ENCODE measurements around the gene AMN.

Gene AMN

DNA sequence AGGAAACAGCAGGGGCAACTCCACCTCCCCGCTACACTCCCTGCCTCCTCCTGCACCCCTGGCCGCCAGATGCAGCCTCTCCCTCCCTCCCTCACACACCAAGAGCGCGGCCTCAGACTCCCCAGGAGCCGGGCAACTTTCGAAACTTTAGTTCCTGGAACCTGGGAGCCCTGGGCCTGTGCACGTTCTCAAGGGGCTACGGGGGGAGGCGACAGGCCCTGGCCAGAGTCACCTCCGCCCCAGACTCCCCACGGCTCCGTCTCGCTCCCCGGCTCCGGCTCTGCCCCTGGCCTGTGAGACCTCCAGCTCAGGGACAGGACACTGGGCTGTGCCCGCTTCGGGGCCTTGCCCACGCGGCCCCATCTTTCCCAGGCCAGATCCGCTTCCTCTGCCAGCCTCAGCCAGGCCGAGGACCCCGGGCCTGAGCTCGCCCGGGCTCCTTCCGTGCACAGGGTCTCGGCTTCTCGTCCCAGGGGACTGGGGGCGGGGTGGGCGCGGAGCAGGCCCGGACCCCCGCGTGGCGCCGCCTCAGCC lies 5.5 kb downstream of the AMN start:
- in situ Hi-C loops (cut with HindIII; ENCODE audit: low sequenced_read_pairs), result no loop called here

DNA sequence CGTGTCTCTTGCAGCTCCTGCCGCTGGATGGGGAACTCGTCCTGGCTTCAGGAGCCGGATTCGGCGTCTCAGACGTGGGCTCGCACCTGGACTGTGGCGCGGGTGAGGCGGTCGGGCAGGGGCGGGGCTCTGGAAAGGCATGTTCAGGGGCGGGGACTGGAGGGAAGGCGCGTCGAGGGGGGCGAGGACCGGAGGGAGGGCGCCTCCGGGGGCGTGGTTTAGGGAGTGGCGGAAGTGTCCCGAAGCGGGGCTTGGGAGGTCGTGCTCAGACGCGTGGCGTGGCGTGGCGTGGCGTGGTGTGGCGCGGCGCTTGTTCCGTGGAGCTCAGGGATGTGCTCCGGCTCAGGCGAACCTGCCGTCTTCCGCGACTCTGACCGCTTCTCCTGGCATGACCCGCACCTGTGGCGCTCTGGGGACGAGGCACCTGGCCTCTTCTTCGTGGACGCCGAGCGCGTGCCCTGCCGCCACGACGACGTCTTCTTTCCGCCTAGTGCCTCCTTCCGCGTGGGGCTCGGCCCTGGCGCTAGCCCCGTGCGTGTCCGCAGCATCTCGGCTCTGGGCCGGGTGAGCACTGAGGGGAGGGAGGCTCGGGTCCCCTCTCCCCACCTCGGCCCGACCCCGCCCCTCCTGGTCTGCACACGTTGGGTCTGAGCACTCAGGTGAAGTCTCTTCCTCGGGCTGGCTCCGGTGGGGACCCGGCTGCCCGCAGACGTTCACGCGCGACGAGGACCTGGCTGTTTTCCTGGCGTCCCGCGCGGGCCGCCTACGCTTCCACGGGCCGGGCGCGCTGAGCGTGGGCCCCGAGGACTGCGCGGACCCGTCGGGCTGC lies 6.2 kb downstream of the AMN start:
- in situ Hi-C loops (cut with HindIII; ENCODE audit: low sequenced_read_pairs), result no loop called here

DNA sequence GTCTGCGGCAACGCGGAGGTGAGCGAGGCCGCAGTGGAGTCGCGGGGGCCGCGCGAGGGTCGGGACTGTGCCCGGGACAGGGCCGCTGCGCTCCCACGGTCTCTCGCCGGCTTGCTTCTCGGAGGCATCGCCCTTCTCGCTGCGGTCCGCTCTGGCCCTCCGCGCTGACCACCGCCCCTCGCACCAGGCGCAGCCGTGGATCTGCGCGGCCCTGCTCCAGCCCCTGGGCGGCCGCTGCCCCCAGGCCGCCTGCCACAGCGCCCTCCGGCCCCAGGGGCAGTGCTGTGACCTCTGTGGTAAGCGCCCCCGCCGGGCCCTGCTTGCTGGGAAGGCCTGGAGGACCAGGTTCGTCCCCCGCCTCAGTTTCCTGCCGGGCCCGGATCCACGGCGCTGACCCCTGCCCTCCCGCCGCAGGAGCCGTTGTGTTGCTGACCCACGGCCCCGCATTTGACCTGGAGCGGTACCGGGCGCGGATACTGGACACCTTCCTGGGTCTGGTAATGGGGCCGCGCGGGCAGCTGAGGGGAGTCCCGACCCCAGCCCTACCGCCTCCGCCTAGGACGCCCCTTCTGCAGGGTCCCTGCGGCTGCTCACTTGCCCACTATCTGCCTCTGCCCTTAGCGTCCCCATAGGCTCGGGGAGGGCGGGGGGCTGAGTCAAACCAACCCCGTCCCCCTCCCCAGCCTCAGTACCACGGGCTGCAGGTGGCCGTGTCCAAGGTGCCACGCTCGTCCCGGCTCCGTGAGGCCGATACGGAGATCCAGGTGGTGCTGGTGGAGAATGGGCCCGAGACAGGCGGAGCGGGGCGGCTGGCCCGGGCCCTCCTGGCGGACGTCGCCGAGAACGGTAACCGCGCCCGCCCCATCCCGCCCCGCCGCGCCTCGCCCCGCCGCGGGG lies 7.0 kb downstream of the AMN start:
- in situ Hi-C loops (cut with HindIII; ENCODE audit: low sequenced_read_pairs), result no loop called here

DNA sequence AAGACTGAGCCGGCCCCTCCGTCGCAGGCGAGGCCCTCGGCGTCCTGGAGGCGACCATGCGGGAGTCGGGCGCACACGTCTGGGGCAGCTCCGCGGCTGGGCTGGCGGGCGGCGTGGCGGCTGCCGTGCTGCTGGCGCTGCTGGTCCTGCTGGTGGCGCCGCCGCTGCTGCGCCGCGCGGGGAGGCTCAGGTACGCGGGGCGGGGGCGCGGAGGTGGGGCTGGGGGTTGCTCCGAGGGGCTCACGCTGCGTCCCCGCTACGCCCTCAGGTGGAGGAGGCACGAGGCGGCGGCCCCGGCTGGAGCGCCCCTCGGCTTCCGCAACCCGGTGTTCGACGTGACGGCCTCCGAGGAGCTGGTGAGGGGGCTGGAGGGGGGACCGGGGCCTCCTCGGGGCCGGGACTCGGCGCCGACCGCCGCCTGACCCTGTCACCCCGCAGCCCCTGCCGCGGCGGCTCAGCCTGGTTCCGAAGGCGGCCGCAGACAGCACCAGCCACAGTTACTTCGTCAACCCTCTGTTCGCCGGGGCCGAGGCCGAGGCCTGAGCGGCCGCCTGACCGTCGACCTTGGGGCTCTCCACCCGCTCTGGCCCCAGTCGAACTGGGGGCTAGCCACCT lies 7.8 kb downstream of the AMN start:
- in situ Hi-C loops (cut with HindIII; ENCODE audit: low sequenced_read_pairs), result no loop called here

DNA sequence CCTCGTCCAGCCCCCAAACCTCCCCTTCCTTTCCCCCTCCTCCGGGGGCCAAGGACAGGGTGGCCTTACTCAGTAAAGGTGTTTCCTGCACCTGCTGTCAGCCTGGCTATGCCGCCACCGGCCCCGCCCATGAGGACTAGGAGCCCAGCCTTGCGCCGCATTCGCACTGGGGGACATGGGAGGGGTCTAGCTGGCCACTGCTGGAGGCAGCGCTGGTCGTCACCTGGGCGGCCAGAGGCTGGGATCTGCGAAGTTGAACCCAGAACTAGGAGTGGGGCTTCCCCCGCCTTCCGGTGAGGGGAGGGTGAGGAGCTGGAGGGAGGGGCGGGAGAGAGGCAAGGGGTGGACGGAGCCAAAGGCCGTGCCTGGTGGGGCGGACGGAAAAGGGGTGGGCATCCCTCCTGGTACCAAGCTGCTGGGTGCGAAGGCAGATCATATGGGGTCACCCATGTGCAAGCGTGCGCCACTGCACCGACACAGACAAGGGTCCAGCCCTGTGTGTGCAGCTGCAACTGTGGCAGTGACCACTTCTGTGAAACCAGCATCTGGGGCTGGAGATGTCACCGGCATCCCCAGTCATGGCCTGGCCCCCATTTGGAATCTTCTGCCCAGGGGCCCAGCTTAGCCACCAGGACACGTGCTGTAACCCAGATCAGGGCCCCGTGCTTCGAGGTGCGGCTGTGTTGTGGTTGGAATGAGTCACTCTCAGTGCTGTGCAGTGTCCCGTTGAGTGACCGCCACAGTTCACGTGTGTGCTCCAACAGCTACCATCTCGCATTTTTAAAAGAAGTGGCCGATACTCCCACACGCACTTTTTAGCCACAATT lies 8.5 kb downstream of the AMN start:
- in situ Hi-C loops (cut with HindIII; ENCODE audit: low sequenced_read_pairs), result no loop called here

DNA sequence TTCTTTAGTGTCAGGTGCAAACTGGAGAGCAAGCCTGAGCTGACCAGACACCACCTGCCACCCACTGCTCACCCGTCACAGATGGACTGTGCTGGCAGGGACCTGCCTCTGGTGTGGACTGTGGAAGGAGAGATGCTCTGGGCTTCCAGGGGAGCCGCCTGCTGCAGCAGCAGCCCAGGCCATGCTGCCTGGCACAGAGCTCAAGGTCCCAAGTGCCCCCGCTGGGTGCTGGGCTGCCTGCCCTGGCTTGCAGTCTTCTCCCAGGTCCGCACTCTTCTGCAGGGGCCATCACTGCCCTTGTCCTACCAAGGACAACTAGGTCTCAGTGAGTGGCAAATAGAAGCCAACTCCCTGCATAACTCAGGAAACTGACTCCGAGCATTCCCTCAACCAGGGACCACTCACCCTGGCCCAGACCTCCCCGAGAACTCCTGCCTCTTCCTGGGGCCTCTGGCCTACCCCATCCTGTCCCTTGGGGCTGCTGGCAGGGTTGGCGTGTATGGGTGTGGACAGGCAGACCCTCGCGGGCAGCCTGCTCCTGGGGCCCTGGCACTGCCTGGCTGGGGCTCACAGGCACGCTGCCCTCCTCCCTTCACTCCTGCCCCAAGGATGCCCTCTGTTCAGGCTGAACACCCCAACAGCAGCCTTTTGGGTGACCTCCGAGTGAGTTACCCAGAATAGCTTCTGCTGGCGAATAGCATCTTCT lies 9.3 kb downstream of the AMN start:
- in situ Hi-C loops (cut with HindIII; ENCODE audit: low sequenced_read_pairs), result no loop called here

DNA sequence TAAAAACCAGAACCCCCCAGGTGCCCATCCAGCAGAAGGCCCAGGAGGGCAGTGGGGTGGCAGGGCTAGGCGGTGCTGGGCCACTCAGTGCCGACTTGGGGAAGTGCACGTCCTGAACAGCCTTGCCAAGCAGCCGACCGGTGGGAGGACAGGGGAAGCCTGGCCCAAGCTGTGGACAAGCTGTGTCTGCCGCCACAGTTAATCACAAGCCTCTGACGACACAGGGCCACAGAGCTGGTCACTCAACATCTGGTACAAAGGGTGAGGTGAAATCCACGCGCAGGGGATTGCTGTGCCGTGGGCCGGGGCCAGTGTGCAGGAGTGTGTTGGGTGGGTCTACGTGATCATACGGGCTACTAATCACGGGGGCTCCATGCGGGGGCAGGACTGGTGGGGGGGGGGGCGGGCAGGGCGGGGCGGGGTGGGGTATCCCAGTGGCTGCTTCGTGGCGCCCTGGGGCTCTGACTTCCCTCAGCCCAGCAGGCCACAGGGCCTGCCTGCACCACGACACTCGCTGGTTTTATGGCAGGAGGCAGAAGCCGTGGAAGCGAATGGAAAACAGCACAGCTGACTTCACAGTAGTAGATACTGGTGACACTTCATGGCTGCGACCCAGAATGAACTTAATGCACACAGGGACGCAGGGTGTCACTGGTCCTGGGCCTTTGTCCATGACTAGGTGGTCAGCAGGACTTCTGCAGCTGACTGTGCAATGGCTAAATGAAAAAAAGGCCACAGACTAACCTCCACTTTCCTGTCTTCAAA lies 10.2 kb downstream of the AMN start:
- in situ Hi-C loops (cut with HindIII; ENCODE audit: low sequenced_read_pairs), result no loop called here

DNA sequence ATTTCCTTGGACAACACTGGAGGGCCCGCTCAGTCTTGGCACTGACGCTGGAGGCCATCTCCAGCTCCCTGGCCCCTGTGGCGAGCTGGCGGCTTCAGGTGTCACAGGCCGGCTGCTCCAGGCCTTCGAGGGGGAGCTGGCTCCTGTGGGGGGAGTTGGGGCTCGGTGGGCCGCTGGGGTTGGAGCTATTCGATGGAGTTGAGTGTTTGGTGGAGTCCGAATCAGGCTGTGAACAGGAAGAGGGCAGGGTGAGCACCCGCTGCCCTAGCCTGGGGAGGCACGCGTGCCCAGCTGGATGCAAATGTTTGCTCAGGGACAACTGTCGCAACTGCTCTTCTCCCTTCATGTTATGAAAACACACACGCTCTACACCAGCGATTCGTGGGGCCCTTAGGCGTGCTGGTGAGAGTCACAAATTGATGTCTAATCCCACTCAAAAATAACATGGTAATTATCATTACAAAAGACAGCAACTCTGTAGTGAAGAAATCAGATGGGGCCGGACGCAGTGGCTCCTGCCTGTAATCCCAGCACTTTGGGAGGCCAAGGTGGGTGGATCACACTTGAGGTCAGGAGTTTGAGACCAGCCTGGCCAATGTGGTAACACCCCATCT lies 11.3 kb downstream of the AMN start:
- in situ Hi-C loops (cut with HindIII; ENCODE audit: low sequenced_read_pairs), result no loop called here

DNA sequence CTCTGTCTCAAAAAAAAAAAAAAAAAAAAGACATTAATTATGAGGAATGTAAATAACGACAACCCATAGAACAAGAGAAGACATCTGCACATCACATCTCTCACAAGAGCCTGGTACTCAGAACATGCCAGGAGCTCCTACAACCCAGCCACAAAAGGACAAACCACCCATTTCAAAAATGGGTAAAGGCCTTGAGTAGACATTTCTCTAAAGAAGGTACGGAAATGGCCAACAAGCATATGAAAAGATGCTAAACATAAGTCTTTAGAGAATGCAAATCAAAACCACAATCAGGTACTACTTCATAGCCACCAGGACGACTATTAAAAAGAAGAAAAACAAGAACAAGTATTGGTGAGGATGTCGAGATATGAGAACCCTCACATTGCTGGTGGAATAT lies 13.3 kb downstream of the AMN start:
- in situ Hi-C loops (cut with HindIII; ENCODE audit: low sequenced_read_pairs), result no loop called here

DNA sequence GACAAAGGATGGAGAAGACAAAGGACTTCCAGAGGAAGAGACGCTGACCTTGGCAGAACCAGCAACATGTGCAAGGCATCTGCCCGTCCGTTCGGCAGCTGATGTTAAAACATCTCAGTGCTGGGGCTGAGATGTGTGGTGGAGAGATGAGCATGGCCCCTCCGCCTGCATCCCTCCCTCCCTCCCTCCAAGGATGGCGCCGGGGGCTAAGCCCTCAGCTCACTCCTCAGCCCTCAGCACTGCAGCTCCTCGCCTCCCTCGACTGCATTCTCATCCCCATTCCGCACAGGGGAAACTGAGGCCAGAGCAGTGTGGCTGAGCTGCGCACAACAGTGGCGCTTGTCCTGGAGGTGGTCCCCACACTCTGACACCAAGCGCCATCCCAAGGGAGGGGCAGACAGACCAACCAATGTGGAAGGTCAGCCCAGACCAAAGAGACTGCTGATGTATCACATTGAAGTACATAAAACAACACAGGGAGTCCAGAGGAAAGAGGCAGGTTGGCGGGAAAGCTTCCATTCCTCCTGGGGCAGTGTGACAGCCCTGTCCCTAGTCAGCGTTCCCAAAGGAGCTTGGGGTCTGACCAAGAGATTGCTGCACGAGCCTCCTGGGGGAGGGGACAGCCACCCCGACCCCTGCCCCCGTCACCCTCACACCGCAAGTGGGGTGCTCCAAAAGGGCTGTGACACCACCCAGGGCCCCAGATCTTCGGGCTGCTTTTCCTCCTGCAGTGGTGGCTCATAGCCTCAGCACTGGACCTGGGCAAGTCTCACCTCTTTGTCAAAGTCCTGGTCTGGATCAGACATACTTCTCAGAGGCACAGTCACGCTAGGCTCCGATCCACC lies 15.1 kb downstream of the AMN start:
- in situ Hi-C loops (cut with HindIII; ENCODE audit: low sequenced_read_pairs), result no loop called here

DNA sequence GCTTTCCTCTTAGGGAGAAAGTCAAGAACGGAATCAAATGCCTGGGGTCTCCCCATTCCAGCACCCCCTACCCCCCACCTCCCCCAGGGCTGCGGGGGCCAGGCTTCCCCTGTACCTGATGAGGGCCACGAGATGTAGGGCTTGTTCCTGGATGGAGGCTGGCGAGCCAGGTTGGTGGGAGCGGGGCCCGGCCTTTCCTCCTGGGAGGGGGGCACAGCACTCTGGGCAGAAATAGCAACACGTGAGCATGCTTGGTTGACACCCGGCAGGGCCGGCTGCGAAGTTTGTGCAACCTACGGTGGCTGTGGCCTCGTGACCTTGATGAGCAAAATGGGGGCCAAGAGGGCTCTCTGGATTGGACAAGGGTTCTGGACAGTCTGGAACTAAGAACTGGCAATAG lies 15.7 kb downstream of the AMN start:
- in situ Hi-C loops (cut with HindIII; ENCODE audit: low sequenced_read_pairs), result no loop called here

DNA sequence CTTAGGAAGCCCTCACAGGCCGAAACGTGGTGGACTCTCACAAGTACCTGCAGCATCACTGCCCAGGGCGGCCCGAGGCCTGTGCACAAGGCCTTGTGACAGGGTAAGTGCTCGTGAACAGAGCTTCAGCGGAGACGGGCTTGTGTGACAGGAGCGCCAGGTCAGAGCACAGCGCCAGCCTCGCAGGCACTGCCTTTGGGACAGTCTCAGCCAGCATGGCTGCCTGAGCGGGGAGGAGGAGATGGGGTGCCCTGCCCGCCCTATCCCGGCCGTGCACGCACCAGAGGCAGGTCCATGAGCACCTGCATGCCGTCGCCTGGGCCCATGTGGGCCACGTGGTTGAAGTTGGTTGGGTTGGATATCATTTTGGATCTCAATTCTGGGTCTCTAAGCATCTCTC lies 16.9 kb downstream of the AMN start:
- in situ Hi-C loops (cut with HindIII; ENCODE audit: low sequenced_read_pairs), result no loop called here

DNA sequence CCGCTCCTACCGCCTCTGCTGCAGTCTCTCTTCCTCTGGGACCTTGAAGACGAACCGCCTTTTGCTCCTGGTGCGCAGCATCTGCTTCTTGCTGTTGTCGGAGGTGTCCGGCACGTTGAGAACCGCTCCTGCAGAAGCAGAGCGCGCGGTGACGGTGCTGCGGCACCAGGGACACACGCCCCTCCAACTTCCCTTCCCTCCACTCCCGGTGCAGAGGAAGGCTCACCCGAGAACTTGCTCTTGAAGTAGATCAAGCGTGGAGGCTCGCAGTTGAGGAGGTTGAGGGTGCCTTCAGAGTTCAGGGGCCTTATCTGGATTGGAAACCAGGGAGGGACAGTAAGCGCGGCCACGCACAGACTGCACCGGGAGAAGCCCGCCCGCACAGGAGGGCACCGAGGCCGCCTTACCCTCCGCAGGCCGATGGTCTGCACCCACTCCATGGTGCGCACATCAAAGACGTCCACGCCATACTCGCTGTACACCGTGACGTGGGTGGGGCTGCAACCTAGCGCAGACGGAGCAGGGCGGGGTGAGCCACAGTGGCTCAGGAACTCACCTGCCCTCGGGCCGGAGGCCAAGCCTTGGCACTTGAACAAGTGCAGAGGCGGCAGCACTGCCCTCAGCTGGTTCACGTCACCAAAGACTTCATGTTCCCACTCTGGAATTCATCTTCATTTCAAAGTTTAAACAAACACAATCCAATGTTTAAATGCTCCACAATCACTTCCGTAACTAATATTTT lies 17.5 kb downstream of the AMN start:
- in situ Hi-C loops (cut with HindIII; ENCODE audit: low sequenced_read_pairs), result loop anchor here (5.0 kb wide), 1 partner anchor 37 kb away; no protein-coding TSS in a partner anchor

DNA sequence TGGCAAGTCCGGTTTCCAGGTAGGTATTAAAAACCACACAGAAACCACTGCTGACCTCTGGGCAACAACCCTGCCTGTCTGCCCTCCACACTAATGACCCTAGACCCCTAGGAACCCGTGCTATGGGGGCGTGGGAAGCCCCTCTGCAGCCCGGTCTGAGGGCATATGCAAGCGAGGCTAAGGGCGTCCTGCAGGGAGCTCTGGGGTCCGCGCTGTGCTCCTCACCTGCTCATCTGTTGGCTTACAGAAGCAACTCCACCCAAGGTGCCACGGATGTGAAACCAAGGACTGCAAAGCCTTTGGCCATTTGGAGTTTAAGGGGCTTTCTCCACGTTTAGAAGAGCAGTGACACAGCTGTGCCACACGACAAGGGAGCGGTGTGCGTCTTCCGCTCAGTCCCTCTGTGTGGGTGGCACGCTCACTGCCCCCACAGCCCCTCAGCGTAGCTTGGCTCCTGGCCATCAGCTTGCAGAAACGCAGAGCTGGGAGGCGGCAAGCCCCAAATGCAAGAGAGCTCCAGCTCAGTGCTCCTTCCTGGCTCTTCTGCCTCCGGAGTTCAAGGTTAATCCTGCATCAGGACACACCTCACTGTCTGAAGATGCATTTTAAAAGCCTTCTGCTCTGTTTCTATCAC lies 18.4 kb downstream of the AMN start:
- in situ Hi-C loops (cut with HindIII; ENCODE audit: low sequenced_read_pairs), result loop anchor here (5.0 kb wide), 1 partner anchor 36 kb away; no protein-coding TSS in a partner anchor

DNA sequence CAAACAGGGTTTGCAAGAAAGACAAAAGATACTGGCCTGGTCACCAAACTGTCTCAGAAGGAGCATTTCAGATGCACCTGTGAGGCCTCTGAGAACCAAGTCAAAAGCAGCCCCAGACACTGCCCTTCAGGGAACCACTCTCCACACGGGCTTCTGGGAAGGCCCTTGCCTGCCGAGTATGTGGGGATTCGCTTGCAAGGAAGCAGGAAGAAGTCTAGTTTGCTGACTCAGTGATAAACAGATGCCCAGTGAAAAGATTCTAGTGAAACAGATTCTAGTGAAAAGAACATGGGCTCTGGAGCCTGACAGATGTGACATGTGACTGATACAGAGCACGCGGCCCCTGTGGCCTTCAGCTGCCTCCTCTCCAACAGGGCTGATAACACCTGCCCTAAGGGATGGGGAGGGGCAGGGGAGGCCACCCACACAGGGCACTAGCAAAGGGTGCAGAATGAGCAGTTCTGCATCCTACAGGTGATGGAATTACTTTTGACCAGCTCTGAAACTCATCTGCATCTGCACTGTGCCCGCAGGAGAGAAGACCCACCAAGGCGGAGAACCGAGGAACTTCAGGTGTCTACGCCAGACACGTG lies 19.1 kb downstream of the AMN start:
- in situ Hi-C loops (cut with HindIII; ENCODE audit: low sequenced_read_pairs), result loop anchor here (5.0 kb wide), 1 partner anchor 36 kb away; no protein-coding TSS in a partner anchor

DNA sequence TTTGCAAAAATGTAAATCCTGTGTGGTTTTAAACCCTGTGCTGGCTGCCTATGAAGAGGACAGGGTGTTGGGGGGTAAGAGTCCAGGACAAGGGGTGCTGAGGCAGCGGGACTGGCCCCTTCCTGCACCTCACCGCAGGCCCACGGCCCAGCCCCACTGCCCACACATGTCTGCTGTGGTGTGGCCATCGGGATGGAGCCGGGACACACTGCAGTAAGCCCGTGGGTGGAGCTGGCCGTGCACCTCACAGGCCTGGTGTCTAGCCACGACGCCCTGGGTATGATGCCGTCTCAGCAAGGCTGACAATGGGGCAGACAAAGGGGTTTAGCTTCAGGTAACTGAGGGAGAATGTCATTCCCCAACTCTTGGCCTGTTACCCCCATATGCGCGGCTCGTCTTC lies 19.6 kb downstream of the AMN start:
- in situ Hi-C loops (cut with HindIII; ENCODE audit: low sequenced_read_pairs), result loop anchor here (5.0 kb wide), 1 partner anchor 35 kb away; no protein-coding TSS in a partner anchor
